Activated T-helper 17 cell treated with anti-CD3 and anti-CD28 coated beads, Interleukin-2, amount 50 U/mL, for 72 hours (primary cell): ENCODE measurements around the gene FCER2. TPM values are rescaled to one million over a fixed set of nuclear protein-coding genes. Genes with fewer than 3 reads are reported as not detected.

Experiments used
- ATAC-seq: fragments of 150-1000 bp; cut with Tn5 transposase; replicated peaks from 2 replicates; pipeline ENCODE4 v1.10.0; 2021; ENCODE audit warnings: mild to moderate bottlenecking, moderate library complexity
- H3K27ac Mint-ChIP-seq: one replicate; pipeline ENCODE4 v1.8.0; 2022; ENCODE audit warnings: mixed read lengths
- H3K27me3 Mint-ChIP-seq: one replicate; pipeline ENCODE4 v1.8.0; 2022; ENCODE audit warnings: mixed read lengths
- H3K36me3 Mint-ChIP-seq: one replicate; pipeline ENCODE4 v1.8.0; 2022; ENCODE audit warnings: low read depth, mild to moderate bottlenecking, mixed read lengths
- H3K4me1 Mint-ChIP-seq: one replicate; pipeline ENCODE4 v1.8.0; 2022; ENCODE audit warnings: mixed read lengths
- H3K4me3 Mint-ChIP-seq: one replicate; pipeline ENCODE4 v1.8.0; 2022; ENCODE audit warnings: mild to moderate bottlenecking, mixed read lengths
- H3K9me3 Mint-ChIP-seq: one replicate; pipeline ENCODE4 v1.8.0; 2022; ENCODE audit warnings: mixed read lengths
- total RNA-seq, 2 donors: library from RNA; stranded (reverse); gene quantifications; one replicate each; pipeline ENCODE4 v1.2.3, GENCODE V29; 2022

FCER2 gene
- total RNA-seq, 2 donors from 2014 or later = 0.65 to 2.8 TPM

DNA sequence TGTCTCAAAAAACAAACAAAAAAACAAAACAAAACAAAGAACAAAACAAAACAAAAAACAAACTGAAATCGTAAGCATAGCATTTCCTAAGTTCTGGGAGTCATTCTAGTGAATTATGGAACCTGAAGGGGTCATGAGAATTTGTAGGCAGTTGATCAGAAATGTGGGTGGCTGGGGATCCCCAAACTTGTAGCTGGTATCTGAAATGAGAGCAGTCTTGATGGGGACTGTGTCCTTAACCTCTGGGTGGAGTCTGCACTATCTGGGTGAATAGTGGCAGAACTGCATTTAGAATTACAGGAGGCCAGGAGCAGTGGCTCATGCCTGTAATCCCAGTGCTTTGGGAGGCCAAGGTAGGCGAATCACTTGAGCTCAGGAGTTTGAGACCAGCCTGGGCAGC lies 23.9 kb upstream of the FCER2 start:
- H3K27me3 Mint-ChIP-seq = peaks cover 23% of the 10 kb centered on the region
- H3K4me3 Mint-ChIP-seq = no peak overlapping the region
- H3K4me1 Mint-ChIP-seq = no peaks in the 10 kb centered on the region
- H3K9me3 Mint-ChIP-seq = no peaks in the 10 kb centered on the region
- H3K36me3 Mint-ChIP-seq = no peaks in the 10 kb centered on the region
- ATAC-seq = no peak
- no peak overlapping the region for H3K27ac Mint-ChIP-seq

GRCh38 chr19:7722231-7722651 lies 20.3 kb upstream of the FCER2 start:
- peaks cover 1% of the 10 kb centered on the region for H3K27me3 Mint-ChIP-seq
- no peak overlapping the region for H3K27ac Mint-ChIP-seq
- no peak for ATAC-seq
- no peaks in the 10 kb centered on the region for H3K9me3 Mint-ChIP-seq
- no peaks in the 10 kb centered on the region for H3K36me3 Mint-ChIP-seq
- H3K4me1 Mint-ChIP-seq = no peaks in the 10 kb centered on the region
- H3K4me3 Mint-ChIP-seq = no peak overlapping the region

- Mint-ChIP-seq H3K4me3 (no peak overlapping the region), H3K4me1 (no peaks in the 10 kb centered on the region), H3K36me3 (no peaks in the 10 kb centered on the region), H3K27ac (no peak overlapping the region), H3K27me3 (no peaks in the 10 kb centered on the region), H3K9me3 (no peaks in the 10 kb centered on the region)
- no peak for ATAC-seq
Observed at GRCh38 chr19:7720351-7720750, 18.4 kb upstream of the FCER2 start.

DNA sequence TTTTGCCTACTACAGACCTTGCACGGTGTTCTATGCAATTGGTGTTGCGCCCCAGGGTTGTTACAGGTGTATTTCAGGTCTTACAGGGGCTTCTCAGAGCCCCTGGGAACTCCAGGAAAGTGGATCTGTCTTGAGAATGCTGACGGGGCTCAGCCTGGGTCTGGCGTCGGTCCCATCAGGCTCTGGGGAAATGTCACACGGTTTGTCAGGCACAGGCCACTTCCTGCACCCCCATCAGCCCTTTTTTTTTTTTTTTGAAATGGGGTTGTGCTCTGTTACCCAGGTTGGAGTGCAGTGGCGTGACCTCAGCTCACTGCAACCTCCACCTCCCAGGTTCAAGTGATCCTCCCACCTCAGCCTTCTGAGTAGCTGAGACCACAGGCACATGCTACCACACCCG lies 16.7 kb upstream of the FCER2 start:
- H3K36me3 Mint-ChIP-seq = no peaks in the 10 kb centered on the region
- H3K27me3 Mint-ChIP-seq = no peaks in the 10 kb centered on the region
- no peaks in the 10 kb centered on the region for H3K9me3 Mint-ChIP-seq
- H3K4me3 Mint-ChIP-seq = no peak overlapping the region
- H3K27ac Mint-ChIP-seq = no peak overlapping the region
- no peak for ATAC-seq
- H3K4me1 Mint-ChIP-seq = no peaks in the 10 kb centered on the region

GRCh38 chr19:7716762-7717161 lies 14.8 kb upstream of the FCER2 start:
- no peaks in the 10 kb centered on the region for H3K9me3 Mint-ChIP-seq
- H3K36me3 Mint-ChIP-seq = no peaks in the 10 kb centered on the region
- ATAC-seq = no peak
- H3K4me1 Mint-ChIP-seq = no peaks in the 10 kb centered on the region
- H3K27ac Mint-ChIP-seq = no peak overlapping the region
- H3K4me3 Mint-ChIP-seq = no peak overlapping the region
- H3K27me3 Mint-ChIP-seq = no peaks in the 10 kb centered on the region

- no peak overlapping the region for H3K27ac Mint-ChIP-seq
- H3K36me3 Mint-ChIP-seq = no peaks in the 10 kb centered on the region
- H3K4me3 Mint-ChIP-seq = no peak overlapping the region
- no peak for ATAC-seq
- H3K27me3 Mint-ChIP-seq = no peaks in the 10 kb centered on the region
- no peaks in the 10 kb centered on the region for H3K4me1 Mint-ChIP-seq
- H3K9me3 Mint-ChIP-seq = no peaks in the 10 kb centered on the region
Observed at GRCh38 chr19:7715671-7716070, 13.7 kb upstream of the FCER2 start.

- no peak overlapping the region for H3K4me3 Mint-ChIP-seq
- H3K36me3 Mint-ChIP-seq = no peaks in the 10 kb centered on the region
- H3K9me3 Mint-ChIP-seq = no peaks in the 10 kb centered on the region
- ATAC-seq = no peak
- peaks cover 15% of the 10 kb centered on the region for H3K4me1 Mint-ChIP-seq
- no peak overlapping the region for H3K27ac Mint-ChIP-seq
- no peaks in the 10 kb centered on the region for H3K27me3 Mint-ChIP-seq
Observed at GRCh38 chr19:7710616-7711015, 8.7 kb upstream of the FCER2 start.

GRCh38 chr19:7709932-7710460 lies 8.1 kb upstream of the FCER2 start:
- H3K36me3 Mint-ChIP-seq = no peaks in the 10 kb centered on the region
- H3K27me3 Mint-ChIP-seq = no peaks in the 10 kb centered on the region
- H3K4me1 Mint-ChIP-seq = peaks cover 17% of the 10 kb centered on the region
- ATAC-seq = no peak
- no peak overlapping the region for H3K27ac Mint-ChIP-seq
- no peaks in the 10 kb centered on the region for H3K9me3 Mint-ChIP-seq
- no peak overlapping the region for H3K4me3 Mint-ChIP-seq

GRCh38 chr19:7706955-7707456 lies 5.1 kb upstream of the FCER2 start:
- Mint-ChIP-seq H3K36me3 (no peaks in the 10 kb centered on the region), H3K4me3 (peak overlapping the region; percentile 56), H3K27ac (peak overlapping the region; percentile 71), H3K9me3 (no peaks in the 10 kb centered on the region), H3K27me3 (no peaks in the 10 kb centered on the region), H3K4me1 (peaks cover 17% of the 10 kb centered on the region)
- ATAC-seq = no peak

GRCh38 chr19:7706188-7706954 lies 4.4 kb upstream of the FCER2 start:
- Mint-ChIP-seq H3K9me3 (no peaks in the 10 kb centered on the region), H3K4me3 (peak overlapping the region; percentile 56), H3K4me1 (peaks cover 17% of the 10 kb centered on the region), H3K36me3 (no peaks in the 10 kb centered on the region), H3K27me3 (no peaks in the 10 kb centered on the region), H3K27ac (peak overlapping the region; percentile 71)
- no peak for ATAC-seq

DNA sequence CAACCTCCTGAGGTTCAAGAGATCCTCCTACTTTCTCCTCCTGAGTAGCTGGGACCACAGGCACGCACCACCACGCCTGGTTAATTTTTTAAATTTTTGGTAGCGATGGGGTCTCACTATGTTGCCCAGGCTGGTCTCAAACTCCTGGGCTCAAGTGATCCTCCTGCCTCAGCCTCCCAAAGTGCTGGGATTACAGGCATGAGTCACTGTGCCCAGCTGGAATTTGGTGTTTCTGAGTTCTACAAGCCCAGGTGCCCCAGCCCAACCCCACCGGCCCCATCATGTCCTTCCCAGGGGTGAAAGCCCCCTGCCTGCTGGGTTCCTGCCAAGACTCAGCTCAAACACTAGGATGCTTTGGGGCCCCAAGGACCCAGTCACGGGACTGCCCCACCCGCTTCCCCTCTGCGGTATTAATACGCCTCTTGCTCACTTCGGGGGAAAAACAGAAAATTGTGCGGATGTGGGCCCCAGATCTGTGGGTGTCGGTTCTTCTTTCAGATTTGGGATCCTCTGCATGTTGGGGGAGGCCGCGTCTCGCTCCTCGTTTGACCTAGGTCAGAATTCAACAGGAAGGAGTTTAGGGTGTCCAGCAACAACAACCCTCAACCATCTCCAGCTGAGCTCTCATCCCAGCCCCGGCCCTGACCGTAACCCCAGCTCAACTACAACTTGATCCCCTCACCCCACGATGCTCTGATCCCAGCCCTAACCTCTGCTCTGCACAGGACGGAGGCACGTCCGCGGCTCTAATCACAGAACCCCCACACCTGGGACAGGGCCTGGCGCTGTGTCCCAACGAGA lies 3.7 kb upstream of the FCER2 start:
- peak; percentile 96 for ATAC-seq
- Mint-ChIP-seq H3K27ac (peak overlapping the region; percentile 71), H3K27me3 (no peaks in the 10 kb centered on the region), H3K4me3 (peak overlapping the region; percentile 56), H3K4me1 (peaks cover 17% of the 10 kb centered on the region), H3K9me3 (no peaks in the 10 kb centered on the region), H3K36me3 (no peaks in the 10 kb centered on the region)

DNA sequence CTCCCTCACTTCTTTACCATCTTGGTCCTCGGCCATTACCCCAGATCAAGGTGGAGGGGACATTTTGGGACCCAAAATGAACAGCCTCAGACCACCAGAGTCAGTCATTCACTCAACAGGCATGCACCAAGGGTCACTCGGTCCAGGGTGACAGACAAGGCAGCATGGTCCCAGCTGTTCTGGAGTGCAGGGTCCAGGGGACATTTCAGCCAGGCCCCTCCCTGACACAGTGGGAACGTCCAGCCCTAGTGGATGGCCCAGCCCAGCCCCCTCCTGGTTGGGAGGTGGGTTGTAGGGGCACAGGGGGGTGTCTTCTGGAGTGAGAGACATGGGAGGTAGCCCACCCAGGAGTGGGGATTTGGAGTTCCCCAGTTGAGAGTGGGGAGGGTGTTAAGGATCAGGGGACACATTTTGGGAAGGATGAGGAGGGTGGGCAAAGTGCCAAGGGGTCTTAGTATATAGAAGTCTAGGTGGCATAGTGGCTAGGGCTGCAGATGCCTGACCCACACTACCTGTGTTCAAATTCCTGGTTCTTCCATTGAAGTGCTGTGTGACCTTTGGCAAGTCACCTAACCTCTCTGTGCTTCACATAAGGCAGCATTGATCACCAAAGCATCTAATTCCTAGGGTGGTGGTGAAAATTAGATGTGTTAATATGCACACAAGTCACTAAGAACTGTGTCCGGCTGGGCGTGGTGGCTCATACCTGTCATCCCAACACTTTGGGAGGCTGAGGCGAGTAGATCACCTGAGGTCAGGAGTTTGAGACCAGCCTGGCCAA lies 2.5 kb upstream of the FCER2 start:
- peaks cover 25% of the 10 kb centered on the region for H3K4me1 Mint-ChIP-seq
- no peaks in the 10 kb centered on the region for H3K9me3 Mint-ChIP-seq
- no peak for ATAC-seq

DNA sequence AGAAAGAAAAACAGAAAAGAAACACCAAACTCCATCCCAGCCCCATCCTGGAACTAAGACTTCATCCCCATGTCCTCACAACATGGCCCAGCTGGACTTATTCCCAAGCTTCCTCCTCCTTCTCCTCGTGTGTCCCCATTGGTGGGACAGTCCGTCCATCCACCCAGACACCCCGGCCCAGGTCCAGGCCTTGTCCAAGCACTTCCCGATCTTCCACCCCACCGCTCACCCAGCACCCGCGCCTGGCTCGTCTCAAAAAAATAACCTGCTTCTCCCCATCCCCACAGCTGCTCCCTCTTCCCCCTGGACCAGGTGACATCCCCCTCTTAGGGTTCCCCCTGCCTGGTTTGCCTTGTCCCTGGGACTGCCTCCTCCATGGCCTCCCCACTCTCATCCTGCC lies 1.4 kb upstream of the FCER2 start:
- Mint-ChIP-seq H3K27me3 (peaks cover 3% of the 10 kb centered on the region), H3K4me3 (no peak overlapping the region), H3K4me1 (peaks cover 32% of the 10 kb centered on the region), H3K9me3 (no peaks in the 10 kb centered on the region), H3K36me3 (no peaks in the 10 kb centered on the region), H3K27ac (no peak overlapping the region)
- no peak for ATAC-seq

More for the DNA sequence above, 2.5 kb upstream of the FCER2 start:
- H3K27me3 Mint-ChIP-seq = no peaks in the 10 kb centered on the region
- H3K4me3 Mint-ChIP-seq = no peak overlapping the region
- no peak overlapping the region for H3K27ac Mint-ChIP-seq
- H3K36me3 Mint-ChIP-seq = no peaks in the 10 kb centered on the region

DNA sequence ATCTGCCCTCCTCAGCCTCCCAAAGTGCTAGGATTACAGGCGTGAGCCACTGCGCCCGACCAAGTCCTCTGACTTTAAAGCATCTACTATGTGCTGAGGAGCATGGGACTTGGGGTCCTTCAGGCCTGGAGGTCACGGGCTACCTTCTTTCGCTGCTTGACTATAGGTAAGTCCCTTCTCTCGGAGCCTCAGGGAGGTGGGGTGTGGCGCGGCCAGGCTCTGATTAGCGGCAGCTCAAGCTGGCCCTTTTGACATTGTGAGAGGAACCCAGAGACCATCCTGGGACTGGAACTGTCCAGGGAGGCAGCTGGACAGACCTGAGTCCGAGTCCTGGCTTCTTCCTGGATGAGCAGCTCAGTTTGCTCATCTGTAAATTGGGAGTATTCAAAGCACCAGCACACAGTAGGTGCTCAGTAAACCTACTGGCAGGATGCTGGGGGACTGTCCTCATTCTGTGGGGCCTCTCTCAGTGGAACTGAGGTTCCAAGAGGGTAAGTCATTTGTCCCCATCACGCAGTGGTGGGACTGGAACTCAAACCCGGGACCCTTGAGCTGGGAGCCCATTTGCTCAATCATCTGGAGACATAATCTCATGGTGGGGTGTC lies 780 bp downstream of the FCER2 start:
- H3K4me1 Mint-ChIP-seq = peaks cover 22% of the 10 kb centered on the region
- H3K36me3 Mint-ChIP-seq = no peaks in the 10 kb centered on the region
- no peaks in the 10 kb centered on the region for H3K9me3 Mint-ChIP-seq
- H3K4me3 Mint-ChIP-seq = no peak overlapping the region
- H3K27me3 Mint-ChIP-seq = peaks cover 11% of the 10 kb centered on the region
- H3K27ac Mint-ChIP-seq = no peak overlapping the region
- no peak for ATAC-seq
